Endothelial cell of umbilical vein (primary cell): ENCODE data around the gene SLC25A23. TPM values are rescaled to one million over a fixed set of nuclear protein-coding genes. Genes with fewer than 3 reads are reported as not detected.
A peak's percentile ranks its signal among the peaks of the same experiment; 100 is the strongest.

Source experiments
- BruUV-seq: library from RNA; stranded (reverse); fragments of 400-500 nt; replicated peaks from 2 replicates; lab custom pipeline; 2021; lab: Mats Ljungman, UMichigan
- CTCF ChIA-PET: fragments of 300-600, 350-600 bp; sonication (Branson Sonifier 250); formaldehyde crosslinking; loops from one replicate; lab custom pipeline; 2021; ENCODE audit warnings: antibody characterized with exemption, inconsistent platforms; lab: Charles Lee
- POLR2A ChIA-PET: fragments of 300-600, 350-600 bp; sonication (Branson Sonifier 250); formaldehyde crosslinking; loops from one replicate; lab custom pipeline; 2021; ENCODE audit warnings: antibody characterized with exemption, inconsistent platforms; lab: Charles Lee
- DNase-seq: peaks from one replicate; pipeline ENCODE4 v3.0.0-alpha.2; 2011; ENCODE audit warnings: low read depth, low spot score
- FAIRE-seq: peaks from 2 replicates; lab custom pipeline; 2011; peaks lifted over from hg19 to GRCh38; lab: Jason Lieb, UNC
- H2AFZ ChIP-seq: 2 replicates; pipeline ENCODE4 v1.6.0; 2012; ENCODE audit warnings: low read depth, low read length, control low read depth, inconsistent platforms
- H3K27ac ChIP-seq: 2 replicates; pipeline ENCODE4 v1.5.1; 2011; ENCODE audit warnings: low read depth, mild to moderate bottlenecking, control low read depth, low read length, moderate library complexity; ENCODE audit not compliant: insufficient read depth
- H3K27me3 ChIP-seq, 2 experiments: 2 replicates each; pipeline versions ENCODE4 v1.6.0 to v1.6.1; 2011; ENCODE audit warnings: low read length in 2 of 2, mixed read lengths in 1 of 2; ENCODE audit not compliant: control insufficient read depth in 2 of 2, insufficient read depth in 2 of 2
- H3K36me3 ChIP-seq, 2 experiments: 2 replicates in 1 of 2; 3 replicates in 1 of 2; pipeline ENCODE4 v1.5.1; 2011; ENCODE audit warnings: low read length in 2 of 2, mild to moderate bottlenecking in 1 of 2, moderate library complexity in 1 of 2; ENCODE audit not compliant: control insufficient read depth in 2 of 2, insufficient read depth in 2 of 2; ENCODE audit errors: extremely low read depth in 1 of 2
- H3K4me1 ChIP-seq: 3 replicates; pipeline ENCODE4 v1.5.1; 2011; ENCODE audit warnings: mild to moderate bottlenecking, low read length; ENCODE audit not compliant: control insufficient read depth, insufficient read depth; ENCODE audit errors: extremely low read depth
- H3K4me2 ChIP-seq: 2 replicates; pipeline ENCODE4 v1.6.1; 2011; ENCODE audit warnings: low read length, control low read depth, mixed read lengths; ENCODE audit not compliant: insufficient read depth
- H3K4me3 ChIP-seq, 3 experiments: fragments of 200-600 bp in 1 of 3; sonication (generic), shearing (Covaris generic) in 1 of 3; replicated peaks in 1 of 3; 2 replicates each; pipeline ENCODE4 v1.5.1; 2011 to 2016; ENCODE audit warnings: control low read depth in 3 of 3, low read length in 3 of 3, mild to moderate bottlenecking in 2 of 3, inconsistent platforms in 1 of 3, low read depth in 1 of 3, moderate library complexity in 1 of 3; ENCODE audit not compliant: insufficient read depth in 1 of 3
- H3K79me2 ChIP-seq: 2 replicates; pipeline ENCODE4 v1.6.0; 2012; ENCODE audit warnings: low read length, inconsistent platforms; ENCODE audit not compliant: control insufficient read depth, insufficient read depth
- H3K9ac ChIP-seq: replicated peaks from 2 replicates; pipeline ENCODE3; 2011; ENCODE audit warnings: low read length, control low read depth; ENCODE audit not compliant: insufficient read depth; ENCODE audit errors: extremely low read depth
- H3K9me1 ChIP-seq: replicated peaks from 3 replicates; pipeline ENCODE4 v1.6.0; 2011; ENCODE audit warnings: mild to moderate bottlenecking, low read length; ENCODE audit not compliant: control insufficient read depth, insufficient read depth; ENCODE audit errors: extremely low read depth
- H3K9me3 ChIP-seq: replicated peaks from 2 replicates; pipeline ENCODE4 v1.5.1; 2012; ENCODE audit warnings: low read length, inconsistent platforms; ENCODE audit not compliant: control insufficient read depth, insufficient read depth
- H4K20me1 ChIP-seq: replicated peaks from 2 replicates; pipeline ENCODE3; 2011; ENCODE audit warnings: mild to moderate bottlenecking, low read length; ENCODE audit not compliant: control insufficient read depth, insufficient read depth; ENCODE audit errors: extremely low read depth
- CTCF ChIP-seq, 2 donors: IDR thresholded peaks; 1 replicate in 1 of 2; 2 replicates in 1 of 2; pipeline ENCODE4 v1.5.1; 2011; ENCODE audit warnings: low read length in 2 of 2, mild to moderate bottlenecking in 2 of 2, moderate library complexity in 2 of 2, control low read depth in 1 of 2, inconsistent platforms in 1 of 2, low read depth in 1 of 2; ENCODE audit not compliant: insufficient read depth in 1 of 2; ENCODE audit errors: extremely low read depth in 1 of 2
- EZH2 ChIP-seq: IDR thresholded peaks from 2 replicates; pipeline ENCODE4 v1.6.1; 2012; ENCODE audit warnings: borderline replicate concordance, low read depth, mild to moderate bottlenecking, moderate library complexity, low read length, inconsistent platforms; ENCODE audit not compliant: severe bottlenecking
- FOS ChIP-seq: IDR thresholded peaks from 2 replicates; pipeline ENCODE4 v1.6.1; 2011; ENCODE audit warnings: mild to moderate bottlenecking, low read length, moderate library complexity, borderline replicate concordance; ENCODE audit not compliant: insufficient read depth
- GATA2 ChIP-seq: IDR thresholded peaks from 2 replicates; pipeline ENCODE4 v1.7.0; 2011; ENCODE audit warnings: low read depth, mild to moderate bottlenecking, moderate library complexity, mixed read lengths, low read length; ENCODE audit not compliant: insufficient read length, insufficient read depth
- JUN ChIP-seq: IDR thresholded peaks from 2 replicates; pipeline ENCODE4 v1.6.1; 2011; ENCODE audit warnings: borderline replicate concordance, low read depth; ENCODE audit not compliant: insufficient read length, insufficient read depth
- MAX ChIP-seq: IDR thresholded peaks from 2 replicates; pipeline ENCODE4 v1.6.1; 2011; ENCODE audit not compliant: insufficient read depth, insufficient read length
- MYC ChIP-seq: IDR thresholded peaks from one replicate; pipeline ENCODE4 v1.6.1; 2011; ENCODE audit warnings: mild to moderate bottlenecking, low read depth, low read length
- POLR2A ChIP-seq: IDR thresholded peaks from 2 replicates; pipeline ENCODE4 v1.6.1; 2012; ENCODE audit warnings: low read depth, mild to moderate bottlenecking, control low read depth, low read length
- POLR2AphosphoS5 ChIP-seq: IDR thresholded peaks from 2 replicates; pipeline ENCODE4 v1.6.1; 2012; ENCODE audit warnings: low read depth, mild to moderate bottlenecking, control low read depth, low read length, moderate library complexity; ENCODE audit not compliant: insufficient read depth
- dilution Hi-C: fragments of 300-500 bp; cut with MboI; formaldehyde crosslinking; loops from one replicate; pipeline ENCODE4 v1.15.0; 2019; ENCODE audit warnings: low sequenced_read_pairs; ENCODE audit not compliant: extremely low pct_ligation_motif_present
- intact Hi-C: fragments of 100-400 bp; cut with micrococcal nuclease; formaldehyde crosslinking; loops from one replicate; pipeline ENCODE4 v1.10.0; 2022
- polyA plus RNA-seq, 4 experiments: library from polyadenylated mRNA; depleted of rRNA in 3 of 4; stranded (reverse) in 3 of 4; unstranded in 1 of 4; fragments of >200 nt; gene quantifications; 2 replicates each; pipeline versions ENCODE4 v1.2.1 to v1.2.3, GENCODE V29; 2011 to 2012; ENCODE audit warnings: missing spikeins in 1 of 4
- total RNA-seq: library from RNA; stranded (reverse); gene quantifications from 2 replicates; pipeline ENCODE4 v1.2.3, GENCODE V29; 2021

The SLC25A23 gene
- total and polyA plus RNA-seq, 2 donors (not counting 3 experiments of a cell fraction or from before 2014, with no cell fraction given), result 12.8 to 33.5 TPM

GRCh38 chr19:6476896-6477431 is 17.4 kb upstream of the SLC25A23 start:
- Histone ChIP-seq H3K79me2 (no peaks in the 10 kb centered on the region), H3K9ac (no peak overlapping the region), H3K9me1 (no peaks in the 10 kb centered on the region), H3K4me2 (peak overlapping the region; percentile 20), H3K9me3 (no peaks in the 10 kb centered on the region), H3K27ac (no peak overlapping the region), H3K27me3 (peaks cover 0 to 9% of the 10 kb centered on the region in 2 experiments), H3K4me3 (no peak overlapping the region), H4K20me1 (no peaks in the 10 kb centered on the region), H3K36me3 (no peaks in the 10 kb centered on the region), H2AFZ (peak overlapping the region; percentile 84), H3K4me1 (peaks cover 2% of the 10 kb centered on the region)
- POLR2A ChIA-PET, result interaction anchor here (0.9 kb wide), 1 partner anchor 14 kb away, joined by 4 read pairs; no protein-coding TSS in a partner anchor
- DNase-seq (no peak), FAIRE-seq (no peak)
- dilution Hi-C loops, result no loop called here
- intact Hi-C loops, result no loop called here
- TF ChIP-seq POLR2A, result no peak
- no peak for TF ChIP-seq FOS
- no peak for TF ChIP-seq POLR2AphosphoS5
- no peak for TF ChIP-seq CTCF (IDR thresholded peaks at IDR 0.05; ENCODE audit: extremely low read depth in 1 of 2, insufficient read depth in 1 of 2, low read depth in 1 of 2, low read length in 2 of 2)
- no peak for TF ChIP-seq JUN
- no peak for TF ChIP-seq GATA2
- no peak for TF ChIP-seq MAX
- no peak for TF ChIP-seq EZH2
- no peak for TF ChIP-seq MYC
- CTCF ChIA-PET, result interaction anchor here (0.7 to 2.3 kb wide), 2 partner anchors 14 to 40 kb away, joined by 3 to 7 read pairs; no protein-coding TSS in a partner anchor
- no TSS peak for BruUV-seq
